NT2/D1 (cell line): Measurements from ENCODE around the gene LENG9.
"Not testable (repeated sequence)": the region's sequence is repeated elsewhere in the genome, so short reads cannot be mapped to it uniquely, and the experiment has no call there.

ENCODE experiments used
- YY1 ChIP-seq: IDR thresholded peaks from 2 replicates; pipeline ENCODE4 v1.6.1; 2011; ENCODE audit not compliant: insufficient read length, insufficient read depth
- ZNF274 ChIP-seq: IDR thresholded peaks from 2 replicates; pipeline ENCODE4 v1.6.1; 2011; ENCODE audit warnings: mild to moderate bottlenecking, low read depth, low read length

- TF ChIP-seq YY1, ZNF274: not testable (repeated sequence)
Measured at GRCh38 chr19:54493056-54493455, 29.5 kb upstream of the LENG9 start.
